Head of caudate nucleus (tissue), 42 donors: Measurements from ENCODE around the gene CORO1C.
"Not testable (repeated sequence)": the region's sequence is repeated elsewhere in the genome, so short reads cannot be mapped to it uniquely, and the experiment has no call there.

Experiments
- DNase-seq, 42 donors: peaks; one replicate each; pipeline versions ENCODE4 v3.0.0 to v3.0.0-alpha.2; 2020 to 2021; ENCODE audit warnings: mixed read lengths in 7 of 42
- intact Hi-C: fragments of 100-400 bp; cut with DNase I; formaldehyde crosslinking; loops from one replicate; pipeline ENCODE4 v1.15.0; 2022

CORO1C gene

GRCh38 chr12:108731105-108731865 lies at the start of gene CORO1C:
TSS of gene CORO1C (minus strand) at chr12:108731518. CDS start at chr12:108701318, 30,200 bp downstream.
- peak; percentile 80 to 97 (median 93) for DNase-seq
- intact Hi-C loops, result loop anchor here (2.0 to 5.0 kb wide), 2 partner anchors 40 to 169 kb away; partner anchors contain the start of genes ISCU and SART3

GRCh38 chr12:108779998-108780688 lies 48.8 kb upstream of the CORO1C start:
- DNase-seq, result no peak
- intact Hi-C loops, result no loop called here

GRCh38 chr12:108778053-108778452 lies 46.7 kb upstream of the CORO1C start:
- intact Hi-C loops, result no loop called here
- DNase-seq, result no peak

GRCh38 chr12:108777156-108777555 lies 45.8 kb upstream of the CORO1C start:
- intact Hi-C loops, result no loop called here
- DNase-seq, result no peak

- intact Hi-C loops, result no loop called here
- peak in 41 of 42 donors; percentile 31 to 85 (median 59) for DNase-seq
Observed at GRCh38 chr12:108773798-108774788, 42.8 kb upstream of the CORO1C start.

- no peak for DNase-seq
Observed at GRCh38 chr12:108772891-108773797, 41.8 kb upstream of the CORO1C start.

GRCh38 chr12:108772247-108772646 lies 40.9 kb upstream of the CORO1C start:
- intact Hi-C loops, result no loop called here
- DNase-seq, result no peak

More at GRCh38 chr12:108772891-108773797, 41.8 kb upstream of the CORO1C start:
- intact Hi-C loops, result no loop called here

- DNase-seq, intact Hi-C loops: not testable (repeated sequence)
Observed at GRCh38 chr12:108771835-108772234, 40.5 kb upstream of the CORO1C start.

- DNase-seq, result no peak
- intact Hi-C loops, result no loop called here
Observed at GRCh38 chr12:108770963-108771362, 39.6 kb upstream of the CORO1C start.

GRCh38 chr12:108770269-108770829 lies 39.0 kb upstream of the CORO1C start:
- no peak for DNase-seq
- intact Hi-C loops, result no loop called here

GRCh38 chr12:108768591-108769500 lies 37.5 kb upstream of the CORO1C start:
- DNase-seq, result peak in 1 of 42 donors; percentile 14
- intact Hi-C loops, result no loop called here

- no peak for DNase-seq
- intact Hi-C loops, result no loop called here
Observed at GRCh38 chr12:108766294-108766693, 35.0 kb upstream of the CORO1C start.

- no peak for DNase-seq
- intact Hi-C loops, result no loop called here
Observed at GRCh38 chr12:108765289-108765764, 34.0 kb upstream of the CORO1C start.

- no peak for DNase-seq
- intact Hi-C loops, result no loop called here
Observed at GRCh38 chr12:108764540-108765288, 33.4 kb upstream of the CORO1C start.

GRCh38 chr12:108761226-108761625 lies 29.9 kb upstream of the CORO1C start:
- no peak for DNase-seq
- intact Hi-C loops, result no loop called here

GRCh38 chr12:108759924-108760323 lies 28.6 kb upstream of the CORO1C start:
- peak in 24 of 42 donors; percentile 8 to 65 (median 28) for DNase-seq

More at GRCh38 chr12:108759924-108760323, 28.6 kb upstream of the CORO1C start:
- intact Hi-C loops, result no loop called here
